ENCODE measurements around the gene ARHGAP29. TPM values are rescaled to one million over a fixed set of nuclear protein-coding genes. Genes with fewer than 3 reads are reported as not detected.

ARHGAP29 gene
- 24.2 and 29.1 TPM in 2 replicates for total RNA-seq

GRCh38 chr1:94237291-94238226 is at the start of gene ARHGAP29:
Gene ARHGAP29, minus strand, starts transcription at chr1:94237584. Its CDS starts 5,973 bp downstream, at chr1:94231611.

Other genes with a start within 250 kb of the ARHGAP29 start
- not detected in 2 replicates for gene ABCA4, start 116.4 kb downstream of the ARHGAP29 start, total RNA-seq
- 24.4 and 27.4 TPM in 2 replicates for gene ABCD3, start 180.8 kb upstream of the ARHGAP29 start, total RNA-seq

Data from bronchus fibroblast of lung (primary cell).